GM12801 (cell line): ENCODE results near the gene XBP1.

Experiments
- CTCF ChIP-seq: IDR thresholded peaks from one replicate; pipeline ENCODE4 v1.5.1; 2011; ENCODE audit warnings: control low read depth; ENCODE audit not compliant: insufficient read length; ENCODE audit errors: extremely low read depth

Gene XBP1

GRCh38 chr22:28800308-28801041 lies at the start of gene XBP1:
XBP1 (minus strand) TSS chr22:28800569.
- TF ChIP-seq CTCF, result no peak

- TF ChIP-seq CTCF, result no peak
These were observed 46.6 kb upstream of the XBP1 start for GRCh38 chr22:28846994-28847393.

GRCh38 chr22:28843633-28844032 lies 43.3 kb upstream of the XBP1 start:
- no peak for TF ChIP-seq CTCF

GRCh38 chr22:28841111-28841510 lies 40.7 kb upstream of the XBP1 start:
- no peak for TF ChIP-seq CTCF

GRCh38 chr22:28838971-28839370 lies 38.6 kb upstream of the XBP1 start:
- no peak for TF ChIP-seq CTCF

GRCh38 chr22:28837640-28838039 lies 37.3 kb upstream of the XBP1 start:
- TF ChIP-seq CTCF, result no peak

GRCh38 chr22:28835630-28836189 lies 35.3 kb upstream of the XBP1 start:
- TF ChIP-seq CTCF, result no peak
